Neural cell (in vitro differentiated cells): ENCODE measurements around the gene PAK1. TPM values are rescaled to one million over a fixed set of nuclear protein-coding genes. Genes with fewer than 3 reads are reported as not detected.

Experiments
- polyA plus RNA-seq: library from polyadenylated mRNA; depleted of rRNA; stranded (reverse); fragments of >200 nt; gene quantifications from 2 replicates; pipeline ENCODE4 v1.2.3, GENCODE V29; 2014

Gene PAK1
- polyA plus RNA-seq, 1 donor from 2014 or later, result 65.2 TPM

Other genes with a start within 250 kb of the PAK1 start
- gene GDPD4, start 172.4 kb downstream of the PAK1 start, polyA plus RNA-seq, result not detected in 2 replicates
- gene AQP11, start 115.9 kb upstream of the PAK1 start, polyA plus RNA-seq, result 7.4 and 8.7 TPM in 2 replicates
- gene CLNS1A, start 163.7 kb upstream of the PAK1 start, polyA plus RNA-seq, result 178 and 179 TPM in 2 replicates